ENCODE results near the gene PPARG. TPM values are rescaled to one million over a fixed set of nuclear protein-coding genes. Genes with fewer than 3 reads are reported as not detected.

The PPARG gene
- total and polyA plus RNA-seq, 10 of the 15 experiments (the other 5 are each of a cell fraction or from before 2014, with no cell fraction given) = 0.06 to 0.86 (median 0.12) TPM; not detected in 5

DNA sequence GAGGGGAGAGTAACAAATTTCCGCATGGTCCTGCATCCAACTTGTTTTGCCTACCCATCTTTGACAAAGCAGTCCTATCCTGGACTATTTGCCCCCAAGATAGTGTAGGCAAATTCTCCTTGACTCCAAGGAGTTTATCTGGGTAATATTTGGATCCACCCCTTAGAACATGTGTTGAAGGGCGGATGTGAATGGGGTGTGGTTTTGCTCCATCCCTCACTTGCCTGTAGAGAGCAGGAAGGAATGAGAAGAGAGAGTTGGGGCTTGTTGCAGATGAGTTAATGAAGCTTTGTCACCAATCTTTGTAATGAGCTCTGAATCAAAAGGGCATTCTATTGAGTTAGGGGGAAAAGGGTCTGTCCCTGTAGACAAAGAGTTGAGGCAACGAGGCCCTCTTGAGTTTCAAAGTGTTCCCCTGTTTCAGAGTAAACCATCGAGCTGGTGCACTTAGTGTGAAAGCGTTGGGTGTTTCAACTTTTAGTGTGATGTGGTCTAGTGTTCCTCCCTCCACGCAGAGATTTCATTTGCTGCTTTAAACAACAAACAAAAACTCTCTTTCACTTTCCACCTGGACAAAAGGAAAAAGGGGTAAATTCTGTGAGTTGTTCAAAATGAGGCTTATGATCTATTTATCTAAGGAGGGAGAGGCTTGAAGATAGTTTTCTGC is 42.2 kb upstream of the PPARG start (continued):
- TF ChIP-seq HCFC1 (IDR thresholded peaks at IDR 0.05; ENCODE audit: low read length) = no peak
- TF ChIP-seq MXI1 (IDR thresholded peaks at IDR 0.05; ENCODE audit: low read depth, low read length) = no peak

DNA sequence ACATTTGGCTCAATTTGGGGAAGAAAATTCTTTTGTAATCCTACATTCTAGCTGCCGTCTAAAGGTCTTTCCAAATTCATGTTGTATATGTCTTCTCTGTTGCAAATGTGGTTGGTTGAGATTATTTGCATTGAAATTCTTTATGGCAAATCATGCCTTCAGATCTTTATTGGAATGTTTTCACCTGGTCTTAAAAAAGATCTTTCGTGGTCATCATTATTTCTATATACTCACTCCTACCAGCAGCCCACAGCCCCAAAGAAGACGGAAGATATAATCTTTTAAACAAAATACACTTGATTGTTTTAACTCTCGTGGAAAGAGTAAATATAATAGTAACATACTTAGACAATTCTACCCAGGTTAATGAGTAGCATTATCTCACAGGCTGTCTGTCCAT is 41.5 kb upstream of the PPARG start:
- no peak for FAIRE-seq
- CTCF ChIA-PET = interaction anchor here (0.6 kb wide), 1 partner anchor 256 kb away, joined by 3 read pairs; no protein-coding TSS in a partner anchor
- BruUV-seq (replicated peaks) = no TSS peak

More for the DNA sequence above, 41.5 kb upstream of the PPARG start:
- WGBS (ENCODE audit: insufficient coverage, insufficient replicate concordance, low lambda C conversion rate, missing lambda C conversion rate) = 30% methylated on average over 4 of the region's 4 CpGs
- Histone ChIP-seq H3K79me2 (ENCODE audit: control insufficient read depth, insufficient read depth, low read length) (no peaks in the 10 kb centered on the region), H3K9me3 (replicated peaks; ENCODE audit: control insufficient read depth, insufficient read depth, low read length) (no peaks in the 10 kb centered on the region), H3K27ac (ENCODE audit: control insufficient read depth, insufficient read depth) (no peak overlapping the region), H3K4me1 (ENCODE audit: control insufficient read depth, insufficient read depth, low read length) (no peaks in the 10 kb centered on the region), H2AFZ (ENCODE audit: control insufficient read depth, low read depth, low read length) (no peak overlapping the region), H3K36me3 (ENCODE audit: control insufficient read depth in 2 of 2, insufficient read depth in 2 of 2, low read length in 1 of 2) (no peaks in the 10 kb centered on the region), H4K20me1 (ENCODE audit: control insufficient read depth, insufficient read depth) (no peaks in the 10 kb centered on the region), H3K9ac (ENCODE audit: control insufficient read depth, insufficient read depth, low read length) (no peak overlapping the region), H3K27me3 (replicated peaks in 1 of 2; ENCODE audit: control insufficient read depth in 2 of 2, insufficient read depth in 2 of 2, low read length in 1 of 2) (no peaks in the 10 kb centered on the region; a peak in 2 of 4 replicates), H3K4me2 (ENCODE audit: control insufficient read depth, insufficient read depth) (no peak overlapping the region), H3K4me3 (no peak overlapping the region)
- ATAC-seq = no peak
- POLR2A ChIA-PET = no interaction called here
- in situ Hi-C loops (cut with MboI) (no loop called here), intact Hi-C loops (cut with micrococcal nuclease; ENCODE audit: unreplicated experiment) (no loop called here)
- no peak for DNase-seq (ENCODE audit: low read depth, low spot score)
- RAD21 ChIA-PET (ENCODE audit: unreplicated experiment) = interaction anchor here (1.5 kb wide), 1 partner anchor 233 kb away, joined by 3 read pairs; no protein-coding TSS in a partner anchor
- TF ChIP-seq TCF3 (IDR thresholded peaks at IDR 0.05; ENCODE audit: borderline replicate concordance, insufficient read depth, low read depth, low read length) = no peak
- no peak for TF ChIP-seq BACH1 (IDR thresholded peaks at IDR 0.05; ENCODE audit: borderline replicate concordance)
- no peak for TF ChIP-seq SRF (IDR thresholded peaks at IDR 0.05; ENCODE audit: low read depth in 2 of 2, low read length in 2 of 2)
- no peak for TF ChIP-seq ETV6 (conservative IDR thresholded peaks at IDR 0.05 in 1 of 2, IDR thresholded peaks at IDR 0.05 in 1 of 2; ENCODE audit: borderline replicate concordance in 1 of 2, low read depth in 1 of 2)
- no peak for TF ChIP-seq CTCF (IDR thresholded peaks at IDR 0.05 in 2 of 3, conservative IDR thresholded peaks at IDR 0.05 in 1 of 3; ENCODE audit: control insufficient read depth in 2 of 3, extremely low read depth in 1 of 3, insufficient read depth in 1 of 3, low read depth in 3 of 3, low read length in 3 of 3)
- no peak for TF ChIP-seq NBN (IDR thresholded peaks at IDR 0.05)
- TF ChIP-seq, protein P1, sequence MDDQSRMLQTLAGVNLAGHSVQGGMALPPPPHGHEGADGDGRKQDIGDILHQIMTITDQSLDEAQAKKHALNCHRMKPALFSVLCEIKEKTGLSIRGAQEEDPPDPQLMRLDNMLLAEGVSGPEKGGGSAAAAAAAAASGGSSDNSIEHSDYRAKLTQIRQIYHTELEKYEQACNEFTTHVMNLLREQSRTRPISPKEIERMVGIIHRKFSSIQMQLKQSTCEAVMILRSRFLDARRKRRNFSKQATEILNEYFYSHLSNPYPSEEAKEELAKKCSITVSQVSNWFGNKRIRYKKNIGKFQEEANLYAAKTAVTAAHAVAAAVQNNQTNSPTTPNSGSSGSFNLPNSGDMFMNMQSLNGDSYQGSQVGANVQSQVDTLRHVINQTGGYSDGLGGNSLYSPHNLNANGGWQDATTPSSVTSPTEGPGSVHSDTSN (IDR thresholded peaks at IDR 0.05; ENCODE audit: insufficient replicate concordance, low read depth, low read length) = no peak
- no peak for TF ChIP-seq SIN3A (IDR thresholded peaks at IDR 0.05; ENCODE audit: low read depth, low read length)
- no peak for TF ChIP-seq STAT1 (conservative IDR thresholded peaks at IDR 0.05)
- no peak for TF ChIP-seq BCL11A (IDR thresholded peaks at IDR 0.05; ENCODE audit: low read depth, low read length)
- TF ChIP-seq, protein P2, sequence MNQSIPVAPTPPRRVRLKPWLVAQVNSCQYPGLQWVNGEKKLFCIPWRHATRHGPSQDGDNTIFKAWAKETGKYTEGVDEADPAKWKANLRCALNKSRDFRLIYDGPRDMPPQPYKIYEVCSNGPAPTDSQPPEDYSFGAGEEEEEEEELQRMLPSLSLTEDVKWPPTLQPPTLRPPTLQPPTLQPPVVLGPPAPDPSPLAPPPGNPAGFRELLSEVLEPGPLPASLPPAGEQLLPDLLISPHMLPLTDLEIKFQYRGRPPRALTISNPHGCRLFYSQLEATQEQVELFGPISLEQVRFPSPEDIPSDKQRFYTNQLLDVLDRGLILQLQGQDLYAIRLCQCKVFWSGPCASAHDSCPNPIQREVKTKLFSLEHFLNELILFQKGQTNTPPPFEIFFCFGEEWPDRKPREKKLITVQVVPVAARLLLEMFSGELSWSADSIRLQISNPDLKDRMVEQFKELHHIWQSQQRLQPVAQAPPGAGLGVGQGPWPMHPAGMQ (IDR thresholded peaks at IDR 0.05; ENCODE audit: borderline replicate concordance) = no peak
- TF ChIP-seq KDM1A (IDR thresholded peaks at IDR 0.05; ENCODE audit: borderline replicate concordance) = no peak
- SMC1A ChIA-PET (ENCODE audit: uncharacterized antibody, unreplicated experiment) = interaction anchor here (0.8 kb wide), 1 partner anchor 8 kb away, joined by 3 read pairs; no protein-coding TSS in a partner anchor
